GM21576 (cell line): Measurements from ENCODE around the gene FBXW11.

Experiments
- ATAC-seq: cut with Tn5 transposase; IDR thresholded peaks from one replicate; pipeline ENCODE4 v1.9.1; 2021; ENCODE audit warnings: mild to moderate bottlenecking, moderate library complexity; ENCODE audit not compliant: unreplicated experiment

FBXW11 gene

DNA sequence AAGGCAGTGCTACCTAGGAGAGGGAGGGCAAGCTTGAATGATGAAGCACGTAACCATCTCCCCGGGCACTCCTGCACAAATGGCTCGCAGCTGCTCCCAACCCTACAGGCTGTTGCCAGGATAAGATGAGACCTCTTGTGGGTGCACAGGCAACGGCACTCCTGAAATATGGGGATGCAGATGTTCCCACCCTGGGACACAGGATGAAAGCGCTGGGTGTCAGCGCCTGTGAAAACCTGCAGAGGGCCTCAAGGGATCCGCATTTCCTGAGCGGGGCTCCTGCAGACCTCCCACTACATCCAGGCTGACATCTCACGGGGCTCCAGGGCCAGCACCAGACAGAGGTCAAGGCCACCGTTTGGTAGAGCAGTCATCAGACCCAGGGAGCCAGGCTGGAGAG, 160.1 kb downstream of the FBXW11 start:
- no peak for ATAC-seq

DNA sequence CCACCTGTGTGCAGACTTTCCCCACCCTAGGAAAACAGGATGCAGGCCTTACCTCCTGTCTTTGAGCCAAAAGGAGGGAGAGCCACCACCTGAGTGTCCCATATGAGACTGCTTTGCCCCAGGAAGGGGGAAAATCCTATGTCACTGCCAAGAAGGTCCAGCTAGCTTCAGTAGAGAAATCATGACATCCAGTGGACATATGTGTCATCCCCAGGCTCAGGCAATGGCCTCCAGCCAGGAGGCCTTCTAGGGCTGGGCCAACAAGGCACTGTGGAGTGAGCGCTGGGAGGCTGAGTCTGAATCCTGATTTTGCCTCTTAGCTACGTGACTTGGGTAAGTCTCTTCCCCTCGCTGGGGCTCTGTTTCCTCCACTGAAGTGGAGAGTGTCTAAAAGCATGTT, 160.6 kb downstream of the FBXW11 start:
- ATAC-seq, result no peak

DNA sequence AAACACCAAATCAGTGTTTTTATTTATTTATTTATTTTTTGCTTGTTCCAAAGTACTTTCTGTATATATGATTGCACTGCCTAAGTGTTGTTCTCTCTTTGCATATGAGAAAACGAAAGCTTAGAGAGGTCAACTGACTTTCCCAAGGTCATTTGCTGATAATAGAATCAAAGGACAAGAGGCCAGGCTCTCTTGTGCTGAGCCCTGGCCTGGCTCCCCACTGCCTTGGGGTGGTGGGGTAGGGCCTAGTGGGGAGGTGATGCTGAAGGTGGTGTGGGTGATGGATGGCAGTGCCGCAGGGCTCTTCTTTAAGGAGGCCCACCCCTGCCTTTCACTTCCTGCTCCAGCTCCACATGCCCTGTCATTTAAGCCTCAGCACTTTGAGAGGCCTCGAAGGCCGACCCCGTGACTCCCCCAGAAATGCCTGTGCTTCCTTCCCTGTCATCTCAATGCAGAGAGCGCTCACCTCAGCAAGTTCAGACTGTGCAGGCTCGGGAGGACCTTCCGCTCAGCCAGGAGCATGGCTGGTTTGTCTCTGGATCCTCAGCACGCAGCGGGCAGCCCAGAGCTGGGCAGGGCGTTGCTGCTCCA, 161.3 kb downstream of the FBXW11 start:
- ATAC-seq, result no peak

DNA sequence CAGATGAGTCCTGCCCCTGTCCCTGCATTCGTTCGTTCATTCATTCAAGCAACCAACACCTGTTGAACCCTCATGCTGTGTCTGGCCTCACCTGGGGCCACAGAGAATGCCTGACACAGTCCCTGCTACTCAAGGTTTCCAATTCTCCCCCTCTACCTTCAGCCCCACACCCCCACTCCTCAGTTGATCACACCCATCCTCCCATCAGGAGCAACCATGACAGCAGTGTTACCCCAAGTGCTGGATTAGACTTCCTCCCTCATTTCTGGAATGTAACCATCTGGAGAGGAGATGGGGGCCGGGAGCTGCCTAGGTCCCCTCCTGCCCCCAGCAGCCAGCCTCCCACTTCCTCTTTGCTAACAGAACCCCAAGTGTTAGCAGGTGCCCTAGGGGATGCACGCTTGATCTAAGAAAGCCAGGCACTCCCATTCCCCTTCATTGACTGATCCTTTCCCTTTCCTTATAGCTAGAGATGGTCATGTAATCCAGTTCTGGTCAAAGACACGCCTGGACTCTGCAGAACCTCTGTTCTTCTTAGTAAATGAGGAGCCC, 163.6 kb downstream of the FBXW11 start:
- ATAC-seq, result no peak

DNA sequence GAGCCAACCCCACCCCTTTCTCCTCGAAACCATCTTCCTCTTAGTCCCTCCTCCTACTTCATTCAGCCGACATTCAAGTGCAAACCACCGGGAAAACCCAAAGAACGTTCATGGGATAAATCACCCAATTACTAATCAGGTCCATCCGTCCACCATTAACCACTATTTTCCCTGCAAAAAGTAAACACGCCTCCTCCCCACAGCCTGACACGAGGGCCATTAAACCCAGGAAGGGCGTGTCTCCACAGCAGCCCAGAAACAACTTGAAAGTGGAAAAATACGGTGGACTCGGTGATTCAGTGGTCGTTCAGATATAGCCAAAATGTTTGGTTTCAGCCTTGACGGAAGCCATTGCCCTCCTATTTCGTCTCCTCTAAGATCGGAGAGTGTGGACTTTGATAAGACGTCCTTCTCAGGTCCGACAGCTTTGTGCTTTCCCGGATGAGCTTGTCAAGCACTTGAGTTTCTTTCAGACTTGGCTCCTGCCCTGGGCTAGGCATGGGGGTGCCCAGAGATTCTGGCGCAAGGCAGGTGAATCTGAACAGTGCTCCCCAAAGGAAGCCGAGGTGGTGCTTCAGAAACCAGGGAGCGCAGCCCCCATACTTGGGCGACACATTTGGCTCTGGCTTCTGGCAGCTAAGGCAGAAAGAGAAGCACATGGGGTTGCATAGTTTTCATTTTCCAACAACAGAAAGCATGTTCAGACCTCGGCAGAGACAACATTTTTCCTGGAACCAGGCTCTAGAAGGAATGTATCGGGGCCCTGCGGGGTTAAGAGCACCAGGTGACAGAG, 164.3 kb downstream of the FBXW11 start:
- no peak for ATAC-seq

DNA sequence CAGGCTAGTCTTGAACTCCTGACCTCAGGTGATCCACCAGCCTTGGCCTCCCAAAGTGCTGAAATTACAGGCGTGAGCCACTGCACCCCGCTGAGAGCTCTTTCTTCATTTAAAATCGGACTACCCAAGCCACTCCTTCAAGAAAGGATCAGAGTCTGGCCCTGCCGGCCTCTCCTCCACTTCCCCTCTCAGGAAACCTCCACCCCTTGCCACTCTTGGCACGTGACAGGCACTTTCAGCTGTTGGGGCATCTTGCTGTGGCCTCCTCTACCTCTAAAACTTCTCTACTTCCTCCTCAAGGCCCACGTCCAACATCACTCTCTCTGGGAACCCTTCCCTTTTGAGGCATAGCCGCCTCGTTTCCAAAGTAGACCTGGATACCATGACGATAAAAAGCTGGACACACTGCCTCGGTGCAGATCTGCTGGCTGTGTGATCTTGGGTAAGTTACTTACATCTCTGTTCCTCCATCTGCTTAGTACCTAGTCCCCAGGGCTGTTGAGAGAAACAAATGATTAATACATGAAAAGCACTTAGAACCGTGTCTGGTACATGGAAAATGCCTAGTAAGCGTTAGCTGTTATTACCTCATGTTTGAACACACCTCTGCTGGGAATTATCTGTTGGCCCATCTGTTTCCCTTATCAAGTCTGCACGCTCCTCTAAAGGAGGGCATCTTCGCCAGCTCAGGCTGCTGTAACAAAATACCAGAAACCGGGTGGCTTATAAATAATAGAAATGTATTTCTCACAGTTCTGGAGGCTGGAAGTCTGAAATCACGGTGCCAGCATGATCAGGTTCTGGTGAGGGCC, 165.5 kb downstream of the FBXW11 start:
- no peak for ATAC-seq

DNA sequence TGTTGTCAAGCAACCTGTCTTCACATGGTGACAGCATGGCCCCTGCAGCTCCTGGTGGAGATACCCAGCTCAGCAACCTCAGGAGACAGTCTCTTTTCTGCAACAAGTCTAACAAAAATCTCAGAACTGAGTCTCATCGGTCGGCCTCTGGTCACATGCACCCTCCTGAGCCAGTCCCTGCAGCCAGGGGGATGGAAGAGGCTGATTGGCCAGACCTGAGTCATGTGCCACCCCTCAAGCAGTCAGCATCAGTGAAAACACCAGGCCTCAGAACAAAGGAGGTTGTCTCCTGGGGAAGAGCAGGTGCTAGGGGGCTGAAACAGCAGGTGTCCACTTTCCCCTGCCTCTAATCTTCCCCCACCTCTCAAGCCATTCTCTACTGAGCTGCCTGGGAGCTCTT, 166.4 kb downstream of the FBXW11 start:
- no peak for ATAC-seq

DNA sequence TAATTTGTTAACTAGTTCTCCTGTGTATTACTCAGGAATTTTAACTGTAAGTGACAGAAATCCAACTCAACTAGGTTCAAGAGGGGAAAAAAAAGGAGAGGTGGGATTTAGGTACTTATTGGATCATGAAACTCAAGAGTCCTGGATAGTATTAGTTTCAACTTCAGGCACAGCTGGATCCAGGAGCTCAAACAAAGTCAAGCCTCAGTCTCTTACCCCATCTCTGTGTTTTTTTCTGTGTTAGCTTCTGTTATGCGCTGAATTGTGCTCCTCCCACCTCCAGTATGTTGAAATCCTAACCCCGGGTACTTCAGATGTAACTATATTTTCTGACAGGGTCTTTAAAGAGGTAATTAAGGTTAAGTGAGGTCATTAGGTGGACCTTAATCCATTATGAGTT, 167.3 kb downstream of the FBXW11 start:
- ATAC-seq, result no peak

DNA sequence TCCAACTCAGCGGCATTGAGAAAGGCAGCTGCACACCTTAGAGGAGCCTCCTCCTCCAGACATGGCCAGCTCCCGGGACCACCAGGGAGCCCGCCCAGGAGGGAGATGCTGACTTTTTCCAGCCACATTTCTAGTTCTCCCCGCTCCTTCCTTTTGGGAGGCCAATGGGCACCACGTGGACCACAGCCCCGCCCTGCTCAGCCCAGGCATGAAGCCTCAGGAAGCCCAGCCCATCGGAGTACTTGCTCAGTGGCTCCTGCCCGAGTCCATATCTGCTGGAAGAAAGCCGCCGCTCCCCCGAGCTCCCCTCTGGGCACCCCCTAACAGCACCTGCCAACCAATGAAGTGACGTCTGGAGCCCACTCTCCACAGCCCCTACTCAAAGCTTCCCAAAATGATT, 168.4 kb downstream of the FBXW11 start:
- ATAC-seq, result no peak

DNA sequence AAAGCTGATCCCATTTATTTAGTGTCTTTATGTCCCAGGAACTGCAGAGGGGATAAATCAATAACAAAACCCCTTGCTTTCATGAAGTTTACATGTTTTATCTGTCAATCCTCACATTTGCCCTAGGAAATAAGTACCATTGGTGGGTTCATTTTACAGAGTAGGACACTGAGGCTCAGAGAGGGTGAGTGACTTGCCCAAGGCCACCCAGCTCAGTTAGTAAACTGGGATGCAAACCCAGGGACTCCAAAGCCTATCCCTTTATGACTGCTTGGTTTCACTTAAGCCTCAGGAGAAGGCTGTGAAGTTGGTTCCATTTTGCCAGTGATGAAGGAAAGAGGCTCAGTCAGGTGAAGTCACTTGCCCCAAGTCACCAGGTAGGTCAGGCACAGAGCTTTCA, 168.9 kb downstream of the FBXW11 start:
- ATAC-seq, result no peak

DNA sequence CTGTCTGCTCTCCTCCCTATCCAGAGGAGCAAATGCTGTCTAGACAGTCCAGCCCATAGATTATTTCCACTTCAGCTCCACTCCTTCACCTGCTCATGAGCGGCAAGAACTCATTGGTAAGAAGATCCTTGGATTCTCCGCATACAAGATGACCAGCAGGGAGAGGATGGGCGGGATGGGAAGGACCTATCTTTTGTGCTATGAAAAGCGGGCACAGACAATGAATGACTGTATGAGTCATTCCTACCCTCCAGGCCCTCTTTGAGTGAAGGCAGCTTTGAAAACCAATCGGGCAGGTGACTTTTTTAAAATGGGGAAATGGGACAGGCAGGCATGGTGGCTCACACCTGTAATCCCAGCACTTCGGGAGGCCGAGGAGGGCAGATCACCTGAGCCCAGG, 171.4 kb downstream of the FBXW11 start:
- no peak for ATAC-seq

DNA sequence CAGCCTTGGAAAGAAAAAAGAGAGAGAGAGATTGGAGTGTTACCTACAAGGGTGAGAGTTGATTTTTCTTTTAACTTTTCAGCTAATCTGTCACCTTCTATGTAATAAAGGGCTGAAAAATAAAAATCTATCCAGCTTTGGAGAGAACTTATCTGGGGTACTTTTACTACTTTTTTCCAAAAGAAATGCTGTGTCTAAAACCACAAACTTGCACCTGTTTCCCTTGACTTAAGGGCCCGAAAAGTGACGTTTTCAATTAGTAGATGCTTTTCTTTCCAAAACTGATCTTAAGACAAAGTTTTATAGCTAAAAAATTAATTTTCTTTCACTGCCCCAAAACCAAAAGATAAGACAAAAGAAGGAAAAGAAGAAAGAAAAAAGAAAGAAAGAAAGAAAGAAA, 172.0 kb downstream of the FBXW11 start:
- no peak for ATAC-seq

DNA sequence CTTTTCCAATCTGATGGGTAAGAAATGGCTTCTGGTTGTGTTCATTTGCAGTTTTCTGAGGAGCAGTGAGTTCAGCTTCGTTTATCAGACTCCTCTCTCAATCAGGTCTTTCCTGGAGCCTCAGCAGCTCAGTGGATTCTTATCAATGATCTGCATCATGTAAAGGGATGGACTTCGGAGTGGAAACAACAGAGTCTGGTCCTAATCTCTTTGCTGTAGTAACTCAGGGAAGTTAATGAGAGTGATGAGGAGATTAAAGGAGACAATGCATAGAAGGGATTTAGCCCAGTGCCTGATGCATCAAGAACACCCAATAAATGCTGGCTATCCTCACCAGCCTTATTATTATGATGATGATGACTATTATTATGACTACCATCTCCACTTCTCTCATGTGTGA, 173.7 kb downstream of the FBXW11 start:
- no peak for ATAC-seq

DNA sequence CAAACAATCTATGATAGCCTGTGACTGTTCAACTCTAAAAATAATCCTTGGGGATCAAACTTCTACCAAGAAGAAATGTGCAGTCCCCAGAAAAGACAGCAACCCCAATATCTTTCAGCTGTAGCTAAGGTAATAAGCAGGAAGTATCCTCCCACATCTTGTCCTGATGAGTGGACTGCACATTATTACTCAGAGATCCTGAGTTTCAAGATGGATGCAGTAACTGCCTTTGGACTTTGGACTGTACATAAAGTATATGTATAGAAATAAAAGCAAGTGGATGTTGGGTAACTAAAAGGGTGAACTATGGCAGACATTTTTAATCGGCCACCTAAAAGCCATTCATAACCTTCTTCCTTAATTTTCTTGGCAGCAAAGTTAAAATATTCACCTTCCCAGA, 175.8 kb downstream of the FBXW11 start:
- ATAC-seq, result no peak

DNA sequence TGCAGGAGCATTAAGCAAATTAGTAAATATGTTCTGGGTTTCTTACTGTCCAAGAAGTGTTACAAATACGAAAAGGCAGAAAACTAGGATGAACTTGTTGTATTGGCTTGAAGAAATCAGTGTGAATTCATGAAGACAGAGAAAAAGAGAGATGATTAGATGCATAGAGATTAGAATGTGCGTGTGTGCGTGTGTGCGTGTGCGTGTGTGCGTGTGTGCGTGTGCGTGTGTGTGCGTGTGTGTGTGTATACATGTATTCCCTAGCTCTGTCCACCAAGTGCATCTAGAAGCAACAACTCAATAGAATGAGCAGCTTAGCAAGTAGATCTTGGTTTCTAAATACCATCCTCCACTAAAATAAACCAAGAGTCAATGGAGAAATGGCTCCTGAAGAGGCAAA, 179.3 kb downstream of the FBXW11 start:
- ATAC-seq, result no peak

DNA sequence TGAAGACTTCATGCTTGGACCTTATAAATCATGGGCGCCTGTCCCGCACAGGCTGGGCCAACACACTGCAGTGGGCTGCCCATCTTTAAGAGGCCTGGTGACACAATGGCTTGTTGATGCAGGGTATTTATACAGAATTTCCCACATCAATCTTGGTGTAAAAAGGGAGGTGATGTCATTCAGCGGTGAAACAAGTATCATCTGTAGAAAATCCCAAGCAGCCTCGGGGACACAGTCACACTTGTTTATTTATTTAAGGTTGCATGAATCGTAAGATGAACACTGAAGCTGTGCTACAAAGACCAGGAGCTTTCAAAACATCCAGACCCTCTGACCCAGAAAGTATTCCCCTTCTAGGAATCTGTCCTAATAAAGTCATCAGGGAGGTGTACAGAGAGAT, 180.3 kb downstream of the FBXW11 start:
- ATAC-seq, result no peak

DNA sequence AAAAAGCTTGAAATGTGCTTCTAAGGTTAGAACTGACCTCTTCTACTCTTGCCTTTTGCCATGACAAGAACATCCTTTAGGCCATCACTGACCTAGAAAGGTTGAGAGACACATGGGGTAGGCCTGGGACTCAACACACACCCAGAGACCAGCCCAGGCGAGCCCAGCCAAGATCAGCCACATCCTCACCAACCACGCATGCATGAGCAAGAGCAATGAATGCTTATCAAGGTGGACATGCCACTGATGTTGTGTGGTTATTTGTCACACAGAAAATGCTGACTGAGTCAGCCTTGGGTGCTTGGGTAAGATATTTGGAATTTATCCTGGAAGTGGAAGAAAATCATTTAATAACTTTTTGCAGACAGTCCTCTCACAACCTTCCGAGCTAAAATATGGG, 181.4 kb downstream of the FBXW11 start:
- no peak for ATAC-seq

DNA sequence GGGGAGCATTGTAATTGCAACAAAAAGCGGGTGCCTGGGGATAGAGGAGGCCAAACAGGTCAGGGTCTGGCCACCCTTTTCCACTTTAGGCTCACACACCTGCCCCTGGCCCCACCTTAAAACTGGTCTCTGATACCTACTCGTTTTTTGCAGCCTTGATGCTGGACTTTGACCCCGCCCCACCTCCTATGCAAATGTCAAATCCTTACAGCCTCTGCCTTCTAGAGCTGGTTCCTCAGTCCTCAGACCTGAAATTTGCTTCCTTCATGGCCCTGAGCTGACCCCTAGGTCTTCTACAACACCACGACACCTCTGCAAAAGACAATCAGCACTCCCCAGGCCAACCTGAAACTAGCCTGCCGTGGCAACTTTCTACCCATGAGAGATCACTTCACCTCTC, 183.2 kb downstream of the FBXW11 start:
- no peak for ATAC-seq

DNA sequence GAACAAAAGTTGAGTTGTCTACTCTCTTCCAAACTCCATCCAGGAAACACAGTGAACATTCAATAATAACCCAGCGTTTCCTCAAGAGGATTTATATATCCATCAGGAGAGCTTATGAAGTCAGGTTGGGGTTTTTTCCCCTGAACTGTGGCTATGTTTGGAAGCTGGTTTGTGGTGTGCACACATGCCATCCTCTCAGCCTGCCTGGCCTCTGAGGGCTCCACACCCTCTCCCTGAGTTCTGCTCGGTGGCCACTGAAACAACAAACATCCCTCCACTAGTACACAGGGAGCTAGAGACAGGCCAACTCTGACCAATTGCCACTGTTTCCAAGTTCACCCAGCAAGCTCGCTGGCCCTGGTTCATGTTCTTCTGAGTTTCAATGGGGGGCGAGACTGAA, 185.2 kb downstream of the FBXW11 start:
- ATAC-seq, result no peak

DNA sequence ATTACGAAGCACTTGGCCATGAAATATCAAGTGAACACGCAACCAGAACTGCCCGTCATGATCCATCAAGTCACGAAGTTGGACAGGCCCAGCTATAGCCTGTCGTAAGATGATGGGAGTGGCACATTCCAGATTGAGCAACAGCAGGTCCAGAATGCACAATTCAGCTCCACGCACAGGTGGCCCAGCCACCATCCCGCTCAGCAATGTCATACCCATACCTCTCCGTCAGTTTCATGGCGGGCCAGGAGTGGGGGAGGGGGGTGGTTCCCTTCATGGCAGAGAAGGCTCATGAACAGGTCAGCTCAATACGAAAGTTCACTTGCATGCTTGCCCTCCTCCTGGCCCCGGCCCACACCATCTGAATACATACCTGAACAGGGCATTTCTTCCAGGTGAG, 185.9 kb downstream of the FBXW11 start:
- ATAC-seq, result no peak

DNA sequence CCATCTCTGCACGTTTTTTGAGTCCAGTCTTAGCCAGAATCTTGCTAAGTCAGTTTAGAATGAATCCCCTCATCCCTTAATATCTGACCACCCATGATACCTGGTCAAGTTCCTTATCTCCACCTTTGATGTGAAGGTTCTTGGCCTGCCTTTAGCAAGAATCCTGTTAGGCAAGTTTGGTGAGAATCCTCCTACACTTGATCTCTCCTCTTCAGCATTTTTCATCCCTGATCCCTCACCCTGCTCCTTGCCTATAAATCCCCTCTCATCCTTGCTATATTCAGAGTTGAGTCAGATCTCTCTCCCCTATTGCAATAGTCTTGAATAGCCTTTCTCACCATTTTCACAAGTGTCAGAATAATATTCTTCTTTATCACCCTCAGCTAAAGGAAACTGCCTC, 189.8 kb downstream of the FBXW11 start:
- ATAC-seq, result no peak
